Epithelial cell of esophagus (primary cell): Measurements from ENCODE around the gene MFSD2B.
"Not testable (repeated sequence)": the region's sequence is repeated elsewhere in the genome, so short reads cannot be mapped to it uniquely, and the experiment has no call there.

Experiments used
- DNase-seq: peaks from one replicate; pipeline ENCODE4 v3.0.0; 2010; ENCODE audit warnings: low read depth
- H3K4me3 ChIP-seq: 2 replicates; pipeline ENCODE4 v1.5.1; 2011; ENCODE audit warnings: mild to moderate bottlenecking, low read length, control low read depth
- CTCF ChIP-seq: IDR thresholded peaks from 2 replicates; pipeline ENCODE4 v1.5.1; 2011; ENCODE audit warnings: low read depth, mild to moderate bottlenecking, low read length, control low read depth, inconsistent platforms; ENCODE audit not compliant: insufficient read depth; ENCODE audit errors: missing control alignments

The MFSD2B gene

GRCh38 chr2:24007693-24008092, 2.2 kb upstream of the MFSD2B start:
- H3K4me3 ChIP-seq = no peak overlapping the region
- no peak for TF ChIP-seq CTCF
- no peak for DNase-seq

GRCh38 chr2:24008672-24009366, 1.1 kb upstream of the MFSD2B start:
- no peak overlapping the region for H3K4me3 ChIP-seq
- TF ChIP-seq CTCF = no peak
- no peak for DNase-seq

- no peak for DNase-seq
- no peak for TF ChIP-seq CTCF
- peak overlapping the region; percentile 34 for H3K4me3 ChIP-seq
Measured at GRCh38 chr2:24009367-24009679, 562 bp upstream of the MFSD2B start.

- peak overlapping the region; percentile 30 for H3K4me3 ChIP-seq
- no peak for DNase-seq
- TF ChIP-seq CTCF = no peak
Measured at GRCh38 chr2:24010477-24011249, 778 bp downstream of the MFSD2B start.

- TF ChIP-seq CTCF = no peak
- H3K4me3 ChIP-seq = no peak overlapping the region
- no peak for DNase-seq
Measured at GRCh38 chr2:24011250-24012104, 1.6 kb downstream of the MFSD2B start.

GRCh38 chr2:24012521-24013188, 2.8 kb downstream of the MFSD2B start:
- H3K4me3 ChIP-seq = no peak overlapping the region
- TF ChIP-seq CTCF = no peak
- no peak for DNase-seq

- not testable (repeated sequence) for DNase-seq
Measured at GRCh38 chr2:24014902-24015301, 5.0 kb downstream of the MFSD2B start.

More at GRCh38 chr2:24014902-24015301, 5.0 kb downstream of the MFSD2B start:
- H3K4me3 ChIP-seq = not testable (repeated sequence)
